ENCODE results near the gene CAMK2N1.

CAMK2N1 gene

GRCh38 chr1:20442920-20443625 lies 42.9 kb downstream of the CAMK2N1 start:
- DNase-seq: no peak

GRCh38 chr1:20440785-20441200 lies 45.2 kb downstream of the CAMK2N1 start:
- DNase-seq: peak; percentile 28

DNA sequence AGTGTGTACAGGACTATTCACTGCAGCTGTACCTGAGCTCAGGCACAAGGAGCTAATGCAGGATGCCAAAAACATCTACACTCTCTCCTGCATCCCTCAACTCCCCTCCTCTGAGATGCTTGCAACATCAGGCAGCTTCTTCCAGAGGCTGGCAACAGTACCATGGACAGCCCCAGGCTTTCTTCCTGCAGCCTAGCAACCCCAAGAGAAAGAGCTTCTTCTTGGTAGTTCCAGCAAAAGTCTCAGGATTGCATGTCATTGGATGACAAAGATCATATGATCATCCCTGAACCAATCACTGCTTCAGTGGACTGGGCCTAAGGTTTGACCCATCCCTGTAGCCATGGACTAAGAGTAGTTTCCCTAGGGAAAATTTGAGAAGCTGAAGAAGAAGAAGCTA lies 46.7 kb downstream of the CAMK2N1 start:
- DNase-seq: no peak

DNA sequence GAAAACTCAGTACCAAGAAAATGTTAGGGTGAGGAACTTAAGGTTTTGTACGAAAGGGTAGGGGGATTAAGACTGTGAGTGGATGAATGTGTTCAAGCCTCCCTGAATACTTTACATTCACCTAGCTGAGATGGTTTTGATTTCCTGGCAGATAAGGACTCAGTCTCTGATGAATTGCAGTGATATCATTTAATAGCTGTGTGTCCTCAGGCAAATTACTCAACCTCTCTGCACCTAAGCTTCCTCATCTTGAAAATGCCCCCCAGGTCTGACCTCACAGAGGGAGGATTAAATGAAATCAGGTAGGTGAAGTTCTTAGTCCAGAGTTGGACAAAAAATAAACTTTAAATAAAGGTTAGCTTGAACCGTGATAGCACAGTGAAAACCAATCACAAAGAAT lies 48.4 kb downstream of the CAMK2N1 start:
- no peak for DNase-seq

DNA sequence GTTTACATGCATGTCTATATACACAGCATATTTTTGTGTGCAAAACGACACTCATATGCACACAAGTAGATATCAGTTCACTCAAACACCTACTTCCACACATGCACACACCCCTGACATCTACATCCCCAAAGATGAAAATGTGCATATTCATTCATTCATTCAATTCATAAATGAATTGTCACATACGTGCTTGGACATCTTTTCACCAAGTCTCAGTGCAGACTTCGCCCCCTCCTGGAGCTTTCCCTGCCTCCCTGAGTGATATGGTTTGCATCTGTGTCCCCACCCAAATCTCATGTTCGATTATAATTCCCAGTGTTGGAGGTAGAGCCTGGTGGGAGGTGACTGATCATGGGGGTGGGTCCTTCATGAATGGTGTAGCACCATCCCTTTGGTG lies 53.1 kb downstream of the CAMK2N1 start:
- DNase-seq: no peak

Data from effector CD4-positive, alpha-beta T cell (primary cell).